Stomach (tissue), 4 donors: ENCODE results near the gene FAM83F.

ENCODE experiments used
- POLR2A ChIP-seq, 4 donors: fragments of 450-650 bp; IDR thresholded peaks; one replicate each; pipeline ENCODE4 v1.6.1; 2016; ENCODE audit warnings: antibody characterized with exemption in 4 of 4, control low read depth in 2 of 4, mild to moderate bottlenecking in 1 of 4, moderate library complexity in 1 of 4
- TF ChIP-seq, protein P1 (sequence below), 7 experiments: fragments of 450-650 bp in 4 of 7; fragments of 200-600 bp in 3 of 7; sonication (generic) in 3 of 7; IDR thresholded peaks; one replicate each; pipeline ENCODE4 v1.5.1; 2016 to 2019; ENCODE audit warnings: antibody characterized with exemption in 7 of 7, control low read depth in 2 of 7, mild to moderate bottlenecking in 1 of 7

DNA sequence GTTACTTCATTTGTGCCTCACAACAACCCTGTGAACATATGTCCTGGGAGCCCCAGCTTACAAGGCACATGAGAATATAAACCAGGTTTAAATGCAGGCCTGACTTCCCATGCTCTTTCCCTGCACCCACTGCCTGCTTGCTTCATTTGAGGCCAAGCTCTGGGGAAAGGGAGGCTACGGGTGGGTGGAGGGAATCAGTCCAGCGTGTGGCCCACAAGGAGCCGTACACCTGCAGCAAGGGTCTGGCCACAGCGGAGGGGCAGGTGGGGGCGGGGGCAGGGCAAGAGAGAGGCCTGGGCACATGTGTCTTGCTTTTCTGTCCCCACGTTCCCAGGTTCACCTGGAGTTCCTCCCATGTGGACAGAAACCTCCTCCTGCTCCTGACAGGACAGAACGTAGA, 26.2 kb downstream of the FAM83F start:
- TF ChIP-seq, protein P1, sequence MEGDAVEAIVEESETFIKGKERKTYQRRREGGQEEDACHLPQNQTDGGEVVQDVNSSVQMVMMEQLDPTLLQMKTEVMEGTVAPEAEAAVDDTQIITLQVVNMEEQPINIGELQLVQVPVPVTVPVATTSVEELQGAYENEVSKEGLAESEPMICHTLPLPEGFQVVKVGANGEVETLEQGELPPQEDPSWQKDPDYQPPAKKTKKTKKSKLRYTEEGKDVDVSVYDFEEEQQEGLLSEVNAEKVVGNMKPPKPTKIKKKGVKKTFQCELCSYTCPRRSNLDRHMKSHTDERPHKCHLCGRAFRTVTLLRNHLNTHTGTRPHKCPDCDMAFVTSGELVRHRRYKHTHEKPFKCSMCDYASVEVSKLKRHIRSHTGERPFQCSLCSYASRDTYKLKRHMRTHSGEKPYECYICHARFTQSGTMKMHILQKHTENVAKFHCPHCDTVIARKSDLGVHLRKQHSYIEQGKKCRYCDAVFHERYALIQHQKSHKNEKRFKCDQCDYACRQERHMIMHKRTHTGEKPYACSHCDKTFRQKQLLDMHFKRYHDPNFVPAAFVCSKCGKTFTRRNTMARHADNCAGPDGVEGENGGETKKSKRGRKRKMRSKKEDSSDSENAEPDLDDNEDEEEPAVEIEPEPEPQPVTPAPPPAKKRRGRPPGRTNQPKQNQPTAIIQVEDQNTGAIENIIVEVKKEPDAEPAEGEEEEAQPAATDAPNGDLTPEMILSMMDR (IDR thresholded peaks at IDR 0.05) = no peak
- TF ChIP-seq POLR2A (IDR thresholded peaks at IDR 0.05) = no peak
